Hematopoietic multipotent progenitor cell treated with erythropoietin and hydrocortisone succinate and interleukin-3 and kit ligand, for 17 days (in vitro differentiated cells): ENCODE results near the gene CORO2B.

Source experiments
- DNase-seq: peaks from one replicate; pipeline ENCODE4 v3.0.0-alpha.2; 2015; ENCODE audit warnings: low spot score

Gene CORO2B

DNA sequence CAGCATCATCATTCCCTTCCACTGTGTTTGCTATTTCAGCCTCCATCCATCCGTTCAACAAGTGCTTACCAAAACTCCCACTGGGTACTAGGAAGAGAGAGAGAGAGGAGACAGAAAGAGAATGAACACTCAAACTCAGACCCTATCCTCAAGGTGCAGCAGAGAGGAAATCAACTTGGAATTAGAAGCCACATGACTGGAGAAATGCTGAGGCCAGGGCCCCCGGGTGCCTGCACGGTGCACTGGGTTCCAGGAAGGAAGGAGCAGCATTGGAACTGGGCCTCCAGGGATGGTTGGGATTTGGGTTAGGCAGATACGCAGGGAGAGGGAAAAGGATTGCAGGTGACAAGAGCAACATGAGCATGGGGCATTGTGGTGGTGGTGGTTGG, 30.0 kb downstream of the CORO2B start:
- no peak for DNase-seq

DNA sequence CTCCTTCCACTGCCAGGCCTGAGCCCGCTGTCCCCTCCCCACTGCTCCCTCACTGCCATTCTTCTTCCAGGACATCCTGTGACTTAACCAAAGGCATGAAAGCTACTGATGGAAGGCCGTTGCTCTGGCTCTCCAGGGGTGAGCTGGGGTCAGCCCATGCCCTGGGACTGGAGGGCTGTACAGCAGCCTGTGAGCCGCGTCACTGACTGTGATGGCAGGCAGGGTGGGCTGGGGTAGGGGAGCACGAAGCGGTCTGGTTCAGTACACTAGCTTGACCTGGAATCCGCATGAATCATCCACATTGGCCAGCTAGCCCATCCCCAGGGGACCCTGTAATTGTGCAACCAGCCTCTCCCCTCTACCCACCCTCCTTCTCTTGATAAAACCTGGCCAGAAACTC, 30.8 kb downstream of the CORO2B start:
- DNase-seq: no peak

DNA sequence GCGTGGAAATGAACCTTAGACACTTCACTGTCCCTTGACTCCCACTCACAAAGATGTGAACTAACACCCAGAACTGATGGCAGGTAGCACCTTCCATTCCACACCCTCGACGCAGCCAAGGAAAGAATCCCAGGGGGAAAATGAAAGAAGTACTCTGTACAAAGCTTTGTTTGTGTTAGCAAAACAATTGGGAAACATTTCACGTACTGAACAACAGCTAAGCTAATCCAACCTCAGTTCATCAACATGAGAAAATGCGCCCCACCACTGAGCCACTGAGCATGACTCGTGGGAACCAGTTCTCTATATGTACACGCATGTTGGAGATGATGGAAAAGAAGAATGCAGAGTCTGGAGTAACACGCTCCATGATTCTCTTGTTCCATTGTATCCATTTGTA, 32.0 kb downstream of the CORO2B start:
- DNase-seq: no peak

DNA sequence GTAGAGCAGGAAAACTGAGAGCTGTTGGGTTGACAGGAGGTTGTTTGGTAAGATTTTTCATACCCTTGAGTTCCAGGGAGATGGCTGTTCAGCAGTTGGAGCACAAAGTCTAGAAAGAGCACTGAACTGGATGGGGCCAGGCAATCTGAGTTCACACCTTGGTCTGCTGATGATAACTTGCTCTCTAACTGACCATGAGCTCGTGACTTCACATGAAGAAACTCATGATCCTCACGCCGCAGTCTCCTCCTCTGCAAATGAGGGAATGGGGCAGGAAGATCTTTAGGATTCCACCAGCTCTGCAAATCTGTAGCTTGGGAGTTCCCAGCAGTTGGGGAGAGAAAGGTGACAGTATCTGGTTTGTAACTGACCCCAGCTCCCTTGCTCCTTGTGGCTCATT, 33.7 kb downstream of the CORO2B start:
- no peak for DNase-seq

DNA sequence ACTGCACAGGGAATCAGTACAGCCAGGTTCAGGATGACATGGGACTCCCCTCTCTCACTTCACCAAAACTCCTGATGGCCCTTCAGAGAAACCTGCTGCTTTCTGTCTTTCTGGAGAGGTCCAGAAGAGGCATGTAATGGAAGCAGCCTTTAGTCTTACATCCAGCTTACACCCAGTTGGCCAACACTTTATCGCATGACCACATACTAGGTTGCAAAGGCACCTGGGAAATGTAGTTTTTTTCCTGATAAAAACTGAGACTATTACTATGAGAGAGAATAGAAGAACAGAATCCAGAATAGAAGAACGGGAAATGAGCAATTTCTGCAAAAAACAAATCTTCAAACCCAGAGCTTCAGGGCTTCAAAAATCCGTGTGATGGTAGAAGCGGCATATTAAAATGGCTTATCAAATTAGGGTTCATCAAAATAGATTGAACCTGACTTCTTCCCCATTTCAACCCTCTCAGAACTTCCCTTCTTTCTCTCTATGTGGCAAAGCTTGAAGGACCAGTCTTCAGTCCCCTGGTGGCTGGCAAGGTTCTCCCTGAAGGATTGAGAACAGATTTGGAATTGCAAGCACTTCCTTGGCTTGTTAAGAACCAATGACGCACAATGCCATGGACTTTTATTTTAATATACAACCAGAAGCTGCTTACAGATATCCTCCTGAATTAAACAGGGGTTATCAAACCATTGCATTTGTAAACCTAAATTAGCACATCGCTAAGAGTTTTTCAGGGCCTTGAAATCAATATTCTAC, 34.4 kb downstream of the CORO2B start:
- DNase-seq: no peak

DNA sequence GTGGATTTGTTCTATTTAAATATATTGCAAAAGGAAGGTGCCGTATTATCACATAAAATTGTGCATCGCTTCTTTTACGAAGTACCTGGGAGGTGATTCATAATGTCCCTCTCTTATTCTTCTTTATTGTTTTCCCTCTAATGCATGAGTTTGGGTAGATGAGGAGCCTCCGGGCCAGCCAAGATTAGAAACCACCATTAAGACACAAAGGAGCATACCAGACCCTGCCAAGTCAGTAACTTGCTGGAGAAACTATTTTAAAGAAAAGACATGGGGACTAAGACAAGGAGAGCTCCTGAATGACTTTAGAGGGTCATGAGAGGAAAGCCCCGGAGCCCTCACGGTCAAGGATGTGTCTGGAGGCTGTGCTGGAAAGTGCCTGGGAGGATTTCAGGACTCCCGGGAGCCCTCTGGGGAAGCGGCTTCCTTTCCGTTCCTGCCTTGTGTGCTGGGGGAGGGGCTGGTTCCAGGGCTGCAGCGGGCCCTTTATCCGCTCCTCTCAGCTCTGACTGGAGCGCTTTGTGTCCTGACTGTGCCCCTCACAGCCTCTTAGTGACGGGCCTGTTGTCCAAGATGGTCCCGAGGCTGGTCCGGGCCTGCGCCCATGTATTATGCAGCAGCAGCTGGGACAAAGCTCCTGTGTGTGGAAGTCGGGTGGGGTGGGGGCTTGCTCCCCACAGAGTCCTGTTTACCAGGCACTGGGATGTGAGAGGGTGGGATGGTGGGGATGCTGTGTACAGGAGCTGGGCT, 35.7 kb downstream of the CORO2B start:
- no peak for DNase-seq

DNA sequence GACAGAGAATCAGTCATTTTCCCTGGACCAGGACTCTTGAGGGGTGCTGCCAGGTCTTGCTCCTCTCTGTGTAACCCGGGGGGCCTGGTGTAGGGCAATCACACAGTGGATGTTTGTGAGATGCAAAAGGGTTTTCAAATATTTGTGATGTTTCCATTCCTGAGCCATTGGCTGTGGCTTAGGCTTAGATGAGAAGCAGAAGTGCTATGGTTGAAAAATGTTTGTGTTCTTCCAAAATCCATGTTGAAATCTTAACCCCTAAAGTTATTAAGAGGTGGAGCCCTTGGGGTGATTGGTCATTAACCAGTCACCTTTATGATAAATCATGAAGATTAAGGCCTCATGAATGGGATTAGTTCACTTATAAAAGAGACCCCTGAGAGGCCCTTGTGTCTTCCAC, 36.5 kb downstream of the CORO2B start:
- no peak for DNase-seq

DNA sequence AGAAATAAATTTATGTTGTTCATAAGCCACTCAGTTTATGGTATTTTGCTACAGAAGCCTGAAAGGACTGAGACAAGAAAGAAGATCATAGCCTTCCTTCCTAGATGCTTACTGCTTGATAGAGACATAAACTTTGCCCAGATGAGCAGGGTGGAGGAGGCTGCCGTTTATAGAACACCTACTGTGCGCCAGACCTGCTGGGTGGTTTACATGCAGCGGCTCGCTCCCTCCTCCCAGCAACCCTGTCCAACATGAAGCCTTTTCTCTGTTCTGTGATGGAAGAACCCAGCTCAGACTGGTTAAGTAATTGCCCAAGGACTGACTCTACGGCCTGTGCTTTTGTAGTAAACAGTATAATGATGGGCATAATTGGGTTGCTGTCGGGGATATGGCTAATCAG, 37.0 kb downstream of the CORO2B start:
- no peak for DNase-seq

DNA sequence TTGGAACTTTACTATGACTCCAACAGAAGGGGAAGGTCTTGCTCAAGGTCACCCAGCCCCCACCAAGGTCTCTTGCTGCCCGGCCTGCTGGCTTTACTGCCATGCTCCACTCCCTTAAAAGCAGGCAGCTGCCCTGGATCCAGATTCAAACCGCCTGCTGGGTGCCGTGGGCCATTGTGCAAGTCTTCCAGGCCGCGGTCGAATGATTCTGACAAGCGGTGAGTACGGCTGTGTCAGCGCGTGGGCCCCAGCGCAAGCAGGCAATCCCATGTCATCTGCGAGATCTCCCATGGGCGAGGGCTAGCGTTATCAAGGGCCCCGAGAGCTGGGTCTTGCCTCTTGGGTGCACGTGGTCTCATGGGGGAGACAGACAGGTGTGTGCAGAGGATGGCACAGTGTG, 37.6 kb downstream of the CORO2B start:
- no peak for DNase-seq

DNA sequence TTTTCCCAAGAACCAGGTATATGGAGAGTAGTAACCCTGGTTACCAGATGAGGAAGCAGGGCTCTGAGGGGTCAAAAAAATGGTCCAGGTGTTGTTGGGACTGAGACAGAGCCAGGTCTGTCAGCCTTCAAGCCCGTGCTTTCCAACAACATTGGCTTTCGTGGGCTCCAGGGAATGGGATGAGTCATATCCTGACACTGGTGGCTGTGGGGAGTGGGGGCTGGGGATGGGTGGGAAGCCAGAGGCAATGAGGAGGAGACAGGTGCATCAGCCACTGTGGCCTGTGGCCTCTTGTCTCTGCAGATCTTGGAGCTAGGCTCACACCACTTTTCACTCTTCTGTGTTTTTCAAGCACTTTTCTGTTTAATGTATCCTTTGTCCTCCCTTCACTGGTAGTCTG, 38.2 kb downstream of the CORO2B start:
- DNase-seq: no peak

DNA sequence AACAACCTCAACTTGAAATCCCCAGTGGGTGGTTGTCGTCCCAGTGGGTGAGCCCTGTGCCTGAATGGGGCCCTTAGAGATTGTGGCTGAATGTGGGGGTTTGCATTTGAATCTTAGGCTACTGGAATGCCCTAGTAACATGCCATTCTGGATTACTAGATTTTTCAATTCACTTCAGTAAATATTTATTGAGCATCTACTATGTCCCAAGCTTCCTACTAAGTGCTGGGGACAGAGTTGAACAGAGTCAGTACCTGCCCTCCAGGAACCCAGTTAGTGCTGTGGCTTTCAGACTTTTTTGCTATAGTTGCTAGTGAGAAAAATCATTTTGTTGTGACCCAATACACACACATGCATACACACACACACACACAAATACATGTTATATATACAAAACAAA, 39.0 kb downstream of the CORO2B start:
- no peak for DNase-seq

DNA sequence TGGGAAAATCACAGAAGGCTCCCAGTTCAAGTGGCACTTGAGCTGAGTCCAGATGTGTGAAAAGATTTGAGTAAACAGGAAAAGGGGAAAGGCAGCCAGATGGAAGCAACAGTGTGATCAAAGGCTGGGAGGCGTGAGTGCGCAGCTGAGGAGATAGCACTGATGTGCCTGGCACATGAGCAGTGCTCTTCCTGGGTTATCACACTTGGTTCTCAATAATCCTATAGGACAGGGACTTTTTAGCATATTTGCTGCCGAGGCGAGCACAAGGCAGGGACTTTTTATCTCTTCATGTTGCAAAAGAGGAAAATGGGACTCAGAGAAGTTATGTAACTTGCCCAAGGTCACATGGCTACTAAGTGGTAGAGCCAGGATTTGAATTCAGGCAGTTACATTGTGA, 39.6 kb downstream of the CORO2B start:
- no peak for DNase-seq

DNA sequence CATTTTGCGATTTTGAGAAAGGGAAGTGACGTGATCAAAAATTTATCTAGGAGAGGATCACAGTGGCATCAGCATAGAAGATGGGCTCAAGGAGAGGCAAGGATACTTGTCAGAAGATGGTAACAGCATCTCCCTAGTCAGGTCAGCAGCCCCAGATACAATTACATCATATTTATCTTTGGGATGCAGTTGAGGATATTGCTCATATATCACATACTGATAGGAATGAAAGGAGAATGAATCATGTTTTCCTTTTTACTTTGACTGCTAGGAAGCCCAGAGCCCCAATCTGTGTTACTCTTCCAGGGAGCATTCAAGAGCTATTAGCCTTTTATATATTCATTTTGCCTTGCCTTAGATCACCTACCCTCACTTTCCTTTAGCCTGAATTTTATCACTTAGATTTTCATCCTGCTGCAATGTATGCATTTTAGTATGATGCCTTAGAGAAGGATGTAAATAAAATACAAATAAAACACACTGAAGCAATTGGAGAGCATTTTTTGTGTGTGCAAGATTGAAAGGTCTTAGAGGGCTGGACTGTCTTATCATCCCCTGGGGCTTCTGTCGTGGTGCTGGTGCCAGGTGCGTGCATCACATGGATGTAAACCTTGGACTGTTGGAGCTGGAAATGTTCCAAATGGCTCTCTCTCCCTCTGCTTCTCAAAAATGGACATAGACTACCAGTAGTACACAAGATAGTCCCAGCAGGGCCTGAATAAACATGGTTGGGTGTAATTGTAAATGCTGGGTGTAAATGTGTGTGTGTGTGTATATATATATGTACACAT, 40.3 kb downstream of the CORO2B start:
- no peak for DNase-seq

DNA sequence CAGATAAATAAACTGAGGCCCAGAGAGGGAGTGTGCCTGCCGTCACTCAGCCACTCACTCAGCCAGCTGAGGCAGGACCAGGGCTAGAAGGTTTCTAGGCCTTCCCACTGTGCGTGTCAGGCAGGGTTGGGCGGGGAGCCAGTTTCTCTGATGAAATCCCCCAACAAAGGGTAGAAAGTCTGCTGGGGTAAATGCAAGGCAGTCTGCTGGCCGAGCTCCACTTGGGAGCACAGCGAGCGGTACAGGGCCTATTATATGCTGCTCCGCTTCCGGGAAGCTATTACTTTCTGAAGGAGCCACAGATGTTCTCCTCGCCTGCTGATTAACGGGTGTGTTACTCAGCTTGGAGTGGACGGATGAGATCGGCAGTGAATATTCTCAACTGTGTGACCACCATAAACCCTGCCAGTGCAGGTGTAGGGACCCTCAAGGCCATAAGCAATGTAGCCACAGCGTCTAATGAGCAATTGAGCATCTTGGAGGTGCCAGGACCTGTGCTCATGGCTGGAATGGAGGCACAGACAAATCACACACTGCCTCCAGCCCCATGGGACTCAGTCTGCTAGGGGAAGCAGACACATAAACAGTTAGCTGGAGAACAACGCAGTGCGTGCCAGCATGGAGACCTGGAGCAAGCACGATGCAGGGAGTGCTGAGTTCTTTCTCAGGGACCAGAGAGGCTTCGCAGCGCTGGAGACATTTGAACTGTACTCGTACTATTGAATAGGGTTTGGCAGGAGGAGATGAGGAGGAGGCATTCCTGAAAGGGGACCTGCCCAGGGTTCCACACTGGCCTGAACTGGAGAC, 42.1 kb downstream of the CORO2B start:
- no peak for DNase-seq

DNA sequence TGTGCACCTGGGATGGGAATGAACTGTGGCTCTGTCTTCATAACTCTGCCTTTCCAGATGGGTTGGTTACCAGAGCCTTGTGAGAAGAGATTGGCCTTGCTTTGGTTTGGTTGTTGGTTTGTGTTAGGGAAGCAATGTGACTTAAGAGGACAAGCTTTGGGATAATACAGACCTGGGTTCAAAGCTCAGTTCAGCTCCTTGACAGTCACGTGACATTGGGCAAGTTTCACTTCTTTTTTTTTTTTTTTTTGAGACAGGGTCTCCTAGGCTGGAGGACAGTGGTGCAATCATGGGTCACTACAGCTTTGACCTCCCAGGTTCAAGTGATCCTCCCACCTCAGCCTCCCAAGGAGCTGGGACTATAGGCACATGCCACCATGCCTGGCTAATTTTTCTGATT, 42.7 kb downstream of the CORO2B start:
- DNase-seq: no peak

DNA sequence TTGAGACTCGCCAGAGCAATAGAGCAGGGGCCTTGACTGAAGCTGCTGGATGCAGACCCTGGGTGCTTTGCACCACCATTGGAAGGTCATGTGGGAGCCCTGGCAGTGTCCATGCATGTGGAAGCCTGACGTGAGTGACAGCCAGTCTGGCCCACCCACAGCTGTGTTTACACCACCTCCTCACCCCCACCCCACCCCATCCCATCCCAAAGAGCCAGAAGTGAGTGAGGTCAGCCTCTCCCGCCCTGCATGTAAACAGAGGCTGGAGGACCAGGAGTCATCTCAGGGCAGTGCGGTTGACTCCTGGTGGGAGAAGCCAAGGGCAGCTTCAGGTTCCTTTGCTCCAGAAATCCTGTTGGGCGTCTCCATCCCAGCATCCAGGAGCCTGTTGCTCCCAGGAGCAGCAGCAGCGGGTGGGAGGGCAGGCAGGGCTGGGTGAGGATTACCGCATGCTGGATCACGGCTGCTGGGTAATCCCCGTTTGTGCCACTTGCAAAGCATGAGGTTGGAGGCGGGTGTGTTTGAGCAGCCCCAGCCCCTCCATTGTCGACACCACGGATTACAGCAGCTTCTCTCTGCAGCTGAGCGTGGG, 44.6 kb downstream of the CORO2B start:
- DNase-seq: no peak

DNA sequence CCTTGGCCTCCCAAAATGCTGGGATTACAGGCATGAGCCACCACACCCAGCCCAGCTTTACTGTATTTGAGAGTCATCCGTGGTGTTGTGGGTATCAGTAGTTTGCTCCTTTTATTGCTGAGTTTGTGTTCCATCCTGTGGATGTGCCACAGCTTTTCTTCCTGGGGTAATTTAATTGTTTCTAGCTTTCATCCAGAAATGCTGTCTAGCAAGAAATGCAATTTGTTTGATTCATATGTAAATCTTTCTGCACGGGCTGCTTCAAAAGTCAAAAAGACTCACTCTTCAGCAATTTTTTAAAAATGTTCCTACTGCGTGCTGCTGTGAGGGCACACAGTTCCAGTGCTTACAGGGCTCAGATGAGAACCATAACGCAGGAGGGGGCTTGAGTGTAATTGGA, 47.1 kb downstream of the CORO2B start:
- no peak for DNase-seq

DNA sequence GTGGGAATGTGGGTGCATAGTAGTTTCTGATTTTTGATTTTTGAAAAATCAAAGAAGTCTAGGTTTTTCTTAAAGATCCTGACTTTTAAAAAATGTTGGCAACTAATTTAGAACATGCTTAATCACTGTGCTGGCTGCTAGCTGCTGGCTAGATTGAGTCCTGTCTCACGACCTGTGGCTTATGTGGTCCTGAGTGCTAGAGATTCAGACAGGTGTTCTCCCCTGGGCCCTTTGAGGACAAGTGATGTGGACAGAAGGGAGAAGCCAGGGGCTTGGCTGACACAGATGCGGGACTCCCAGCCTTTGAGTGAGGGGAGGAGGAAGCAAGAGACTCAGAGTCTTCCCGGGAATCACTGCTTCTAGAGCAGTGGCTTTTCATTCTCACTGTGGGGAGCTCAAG, 47.5 kb downstream of the CORO2B start:
- DNase-seq: no peak

DNA sequence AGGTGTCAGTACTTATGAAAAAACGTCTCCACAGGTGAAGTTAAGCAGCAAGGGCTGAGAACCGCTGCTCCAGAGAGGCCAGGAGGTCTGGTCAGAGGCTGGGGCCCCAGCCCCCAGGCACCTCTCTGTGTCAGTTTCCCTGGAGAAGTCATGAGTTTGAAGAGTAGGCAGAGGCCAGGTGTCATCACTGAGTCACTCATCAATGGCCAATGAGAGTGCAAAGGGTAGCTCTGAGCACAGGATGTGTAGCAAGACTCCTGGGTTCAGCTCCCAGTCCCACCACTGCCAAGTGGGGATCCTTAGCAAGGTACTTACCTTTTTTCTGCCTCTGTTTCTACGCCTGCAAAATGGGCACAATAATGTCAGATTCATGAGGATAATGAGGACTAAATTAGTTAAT, 47.9 kb downstream of the CORO2B start:
- DNase-seq: no peak

DNA sequence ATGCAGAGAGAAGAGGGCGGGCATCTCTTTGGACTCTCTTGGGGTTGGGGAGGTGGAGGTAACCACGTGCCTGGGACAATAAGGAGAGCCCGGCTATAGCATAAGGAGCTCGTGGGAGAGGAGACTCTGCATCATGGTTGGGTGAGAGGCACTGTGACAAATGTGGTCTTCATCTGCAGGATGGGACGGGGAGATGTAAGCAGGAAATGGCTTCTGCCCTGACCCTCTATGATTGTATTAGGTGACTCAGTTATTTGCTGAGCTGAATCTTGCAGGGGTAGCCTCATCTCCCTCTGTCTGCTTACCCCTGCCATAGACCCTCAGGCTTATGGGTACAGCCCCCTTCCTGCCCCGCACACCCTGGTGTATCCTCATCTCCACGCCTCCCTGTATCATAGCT, 48.7 kb downstream of the CORO2B start:
- no peak for DNase-seq

DNA sequence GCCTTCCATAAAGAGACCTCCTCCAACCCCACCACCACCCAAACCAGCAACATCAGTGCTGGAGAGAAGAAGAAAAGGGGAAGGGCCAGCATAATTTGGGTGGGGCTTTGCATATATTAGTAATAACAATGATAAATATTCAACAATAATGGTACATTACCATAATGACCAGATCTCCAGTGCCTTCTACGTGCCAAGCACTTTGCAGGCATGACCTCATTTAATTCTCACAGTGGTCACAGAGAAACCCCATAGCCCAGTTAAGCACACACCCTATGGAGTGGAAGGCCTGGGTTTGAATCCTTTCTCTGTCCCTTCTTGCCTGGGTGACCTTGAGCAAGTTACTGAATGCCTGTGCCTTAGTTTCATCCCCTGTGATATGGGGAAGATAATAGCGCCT, 49.2 kb downstream of the CORO2B start:
- DNase-seq: no peak
